Measurements from ENCODE around the gene PRKCQ.

GRCh38 chr10:6461961-6462360, 118.1 kb downstream of the PRKCQ start:
- TF ChIP-seq CTCF (IDR thresholded peaks at IDR 0.05) (no peak), POLR2A (IDR thresholded peaks at IDR 0.05) (no peak)

All from tibial nerve (tissue), 3 donors.